H1 (cell line): ENCODE results near the gene SLC25A31. TPM values are rescaled to one million over a fixed set of nuclear protein-coding genes. Genes with fewer than 3 reads are reported as not detected.
A peak's percentile ranks its signal among the peaks of the same experiment; 100 is the strongest.

ENCODE experiments used
- ATF2 ChIP-seq: IDR thresholded peaks from 2 replicates; pipeline ENCODE4 v1.6.1; 2012; ENCODE audit warnings: low read length, inconsistent platforms
- ATF3 ChIP-seq: IDR thresholded peaks from 2 replicates; pipeline ENCODE4 v1.6.1; 2011; ENCODE audit warnings: low read depth, mild to moderate bottlenecking, low read length; ENCODE audit not compliant: insufficient read depth
- BRCA1 ChIP-seq: IDR thresholded peaks from 2 replicates; pipeline ENCODE4 v1.6.1; 2012; ENCODE audit warnings: low read depth, low read length, improper control_type of control experiment
- CBX5 ChIP-seq: fragments of 300-800, 300-1000 bp; sonication (generic); IDR thresholded peaks from 2 replicates; pipeline ENCODE4 v1.7.1; 2016; ENCODE audit warnings: antibody characterized with exemption, low read length, low read depth
- CEBPB ChIP-seq: IDR thresholded peaks from 2 replicates; pipeline ENCODE4 v1.6.1; 2012; ENCODE audit warnings: low read depth, low read length
- CTCF ChIP-seq, 3 experiments: IDR thresholded peaks; 1 replicate in 2 of 3; 2 replicates in 1 of 3; pipeline versions ENCODE4 v1.5.1 to v1.6.1; 2011; ENCODE audit warnings: low read length in 3 of 3, mild to moderate bottlenecking in 3 of 3, inconsistent platforms in 2 of 3, low read depth in 1 of 3, moderate library complexity in 1 of 3; ENCODE audit not compliant: insufficient read depth in 1 of 3; ENCODE audit errors: control extremely low read depth in 1 of 3
- EZH2 ChIP-seq: fragments of 200-600 bp; sonication (generic); IDR thresholded peaks from 2 replicates; pipeline ENCODE4 v1.7.1; 2012; ENCODE audit warnings: low read depth, mild to moderate bottlenecking, moderate library complexity, low read length, inconsistent platforms; ENCODE audit not compliant: severe bottlenecking
- JUN ChIP-seq: IDR thresholded peaks from 2 replicates; pipeline ENCODE4 v1.6.1; 2011; ENCODE audit warnings: low read depth, mild to moderate bottlenecking, improper control_type of control experiment, low read length
- RBBP5 ChIP-seq: IDR thresholded peaks from 2 replicates; pipeline ENCODE4 v1.7.1; 2012; ENCODE audit warnings: low read depth, mild to moderate bottlenecking, inconsistent platforms, low read length, moderate library complexity, borderline replicate concordance
- RNF2 ChIP-seq: fragments of 200-900, 300-1000 bp; sonication (generic); IDR thresholded peaks from 2 replicates; pipeline ENCODE4 v1.7.1; 2016; ENCODE audit warnings: borderline replicate concordance, low read depth, mild to moderate bottlenecking, antibody characterized with exemption, low read length; ENCODE audit not compliant: poor library complexity, severe bottlenecking; ENCODE audit errors: missing control alignments
- SAP30 ChIP-seq: fragments of 300-600 bp; sonication (generic); IDR thresholded peaks from 2 replicates; pipeline ENCODE4 v1.7.1; 2012; ENCODE audit warnings: low read length, moderate library complexity, mild to moderate bottlenecking, inconsistent platforms; ENCODE audit not compliant: insufficient read depth, insufficient replicate concordance
- SIX5 ChIP-seq: IDR thresholded peaks from 2 replicates; pipeline ENCODE4 v1.6.1; 2011; ENCODE audit warnings: mild to moderate bottlenecking, low read depth, low read length
- SRF ChIP-seq: IDR thresholded peaks from 2 replicates; pipeline ENCODE4 v1.6.1; 2011; ENCODE audit warnings: mild to moderate bottlenecking, low read depth, low read length, moderate library complexity
- TAF1 ChIP-seq: IDR thresholded peaks from 2 replicates; pipeline ENCODE4 v1.6.1; 2011; ENCODE audit warnings: mild to moderate bottlenecking, low read depth, low read length
- polyA plus RNA-seq, 7 experiments: library from polyadenylated mRNA; depleted of rRNA in 3 of 7; stranded (reverse) in 5 of 7; unstranded in 2 of 7; fragments of >200 nt in 5 of 7; fragments of 200-250 nt in 2 of 7; gene quantifications; 1 replicate in 5 of 7; 2 replicates in 1 of 7; 4 replicates in 1 of 7; pipeline versions ENCODE4 v1.2.1 to v1.2.3, GENCODE V29; 2011 to 2013; ENCODE audit warnings: missing spikeins in 2 of 7, mixed read lengths in 2 of 7
- total RNA-seq: library from RNA; stranded (reverse); fragmentation: NEBNext Ultra II Directional; extraction: Animal tissue kit (Norgen Biotek cat#: 25700); gene quantifications from 2 replicates; pipeline ENCODE4 v1.2.1, GENCODE V29; 2021
- TF ChIP-seq, protein P1 (sequence below): IDR thresholded peaks from 2 replicates; pipeline ENCODE4 v1.6.1; 2012; ENCODE audit warnings: inconsistent platforms

The SLC25A31 gene
- total and polyA plus RNA-seq, 2 of the 8 experiments (the other 6 are each of a cell fraction or from before 2014, with no cell fraction given) = not detected

GRCh38 chr4:127782025-127782274, 51.8 kb downstream of the SLC25A31 start (continued):
- TF ChIP-seq ATF3 (no peak), TAF1 (no peak), CTCF (IDR thresholded peaks at IDR 0.05; ENCODE audit: control extremely low read depth in 1 of 3, insufficient read depth in 1 of 3, low read depth in 1 of 3, low read length in 3 of 3) (no peak), SRF (no peak), SIX5 (no peak), SAP30 (no peak), JUN (no peak), BRCA1 (no peak), RNF2 (no peak), EZH2 (no peak), RBBP5 (no peak), CBX5 (no peak), ATF2 (no peak), CEBPB (no peak)
- TF ChIP-seq, protein P1, sequence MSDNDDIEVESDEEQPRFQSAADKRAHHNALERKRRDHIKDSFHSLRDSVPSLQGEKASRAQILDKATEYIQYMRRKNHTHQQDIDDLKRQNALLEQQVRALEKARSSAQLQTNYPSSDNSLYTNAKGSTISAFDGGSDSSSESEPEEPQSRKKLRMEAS = 0 out of 2 replicates have a peak, but pooled peaks have one; percentile 24
